Neural progenitor cell (in vitro differentiated cells): ENCODE measurements around the gene COL23A1.

Source experiments
- EZH2 ChIP-seq: fragments of 200-600 bp; sonication (generic); IDR thresholded peaks from 2 replicates; pipeline ENCODE4 v1.6.1; 2017; ENCODE audit warnings: antibody characterized with exemption, mild to moderate bottlenecking, moderate library complexity
- EZH2phosphoT487 ChIP-seq: fragments of 200-600 bp; sonication (generic); IDR thresholded peaks from 2 replicates; pipeline ENCODE4 v1.6.1; 2017; ENCODE audit warnings: antibody characterized with exemption
- TF ChIP-seq, protein P1 (sequence below): fragments of 200-600 bp; sonication (generic); IDR thresholded peaks from 2 replicates; pipeline ENCODE4 v1.5.1; 2017; ENCODE audit warnings: antibody characterized with exemption, mild to moderate bottlenecking

DNA sequence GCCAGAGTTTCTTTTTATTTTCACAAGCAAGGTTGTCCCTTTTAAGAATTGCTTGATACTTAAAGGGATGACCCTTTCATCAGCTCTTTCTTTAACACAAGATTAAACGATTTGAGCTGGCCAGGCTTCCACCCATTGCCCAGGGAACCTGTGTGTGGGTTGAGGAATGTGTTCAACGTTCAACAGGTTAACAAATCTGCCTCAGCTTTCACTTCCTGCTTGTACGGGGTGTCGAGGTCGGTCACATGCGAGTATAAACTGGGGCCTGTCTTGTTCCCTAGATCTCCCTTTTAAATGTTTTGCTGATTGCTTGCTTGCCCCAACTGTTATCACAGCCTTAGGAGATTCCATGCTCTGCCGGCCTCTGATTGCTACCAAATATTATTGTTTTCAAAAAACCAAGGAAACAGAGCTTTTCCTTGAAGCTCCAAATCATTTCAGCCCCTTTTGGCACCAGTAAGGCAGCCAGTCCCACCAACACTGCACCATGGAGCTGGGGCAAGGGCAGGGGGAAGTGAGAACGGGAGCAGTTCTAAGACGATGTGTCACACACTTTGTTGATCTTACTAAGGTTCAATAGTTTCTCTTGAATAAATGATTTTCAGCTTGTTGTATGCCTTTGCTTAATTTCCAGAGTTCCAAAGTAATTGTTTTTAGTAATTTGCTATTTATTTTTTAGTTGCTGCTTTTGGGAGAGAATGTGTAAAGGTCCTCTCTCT lies 47.3 kb upstream of the COL23A1 start:
- TF ChIP-seq, protein P1, sequence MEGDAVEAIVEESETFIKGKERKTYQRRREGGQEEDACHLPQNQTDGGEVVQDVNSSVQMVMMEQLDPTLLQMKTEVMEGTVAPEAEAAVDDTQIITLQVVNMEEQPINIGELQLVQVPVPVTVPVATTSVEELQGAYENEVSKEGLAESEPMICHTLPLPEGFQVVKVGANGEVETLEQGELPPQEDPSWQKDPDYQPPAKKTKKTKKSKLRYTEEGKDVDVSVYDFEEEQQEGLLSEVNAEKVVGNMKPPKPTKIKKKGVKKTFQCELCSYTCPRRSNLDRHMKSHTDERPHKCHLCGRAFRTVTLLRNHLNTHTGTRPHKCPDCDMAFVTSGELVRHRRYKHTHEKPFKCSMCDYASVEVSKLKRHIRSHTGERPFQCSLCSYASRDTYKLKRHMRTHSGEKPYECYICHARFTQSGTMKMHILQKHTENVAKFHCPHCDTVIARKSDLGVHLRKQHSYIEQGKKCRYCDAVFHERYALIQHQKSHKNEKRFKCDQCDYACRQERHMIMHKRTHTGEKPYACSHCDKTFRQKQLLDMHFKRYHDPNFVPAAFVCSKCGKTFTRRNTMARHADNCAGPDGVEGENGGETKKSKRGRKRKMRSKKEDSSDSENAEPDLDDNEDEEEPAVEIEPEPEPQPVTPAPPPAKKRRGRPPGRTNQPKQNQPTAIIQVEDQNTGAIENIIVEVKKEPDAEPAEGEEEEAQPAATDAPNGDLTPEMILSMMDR, result no peak
- no peak for TF ChIP-seq EZH2
- no peak for TF ChIP-seq EZH2phosphoT487
